ENCODE data around the gene KCNMB3.
"Not testable (repeated sequence)": the region's sequence is repeated elsewhere in the genome, so short reads cannot be mapped to it uniquely, and the experiment has no call there.

Gene KCNMB3

DNA sequence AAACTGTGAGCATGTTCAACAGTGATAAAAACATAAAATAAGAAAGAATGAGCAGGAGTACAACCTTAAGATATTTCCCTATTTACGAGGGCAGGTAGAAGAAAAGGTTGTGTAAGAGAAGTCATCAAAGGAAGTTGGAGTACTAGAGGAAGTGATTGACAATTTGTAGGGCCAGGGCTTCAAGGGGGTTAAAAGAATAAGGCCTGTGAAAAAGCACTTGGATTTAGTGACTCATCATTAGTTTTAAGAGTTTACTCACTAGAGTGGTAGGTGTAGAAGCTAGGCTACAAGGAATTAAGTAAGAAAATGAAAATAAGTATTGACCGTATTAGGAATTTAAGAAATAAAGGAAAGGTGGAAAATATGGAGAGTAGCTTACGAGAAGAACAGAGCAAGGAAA is 23.6 kb downstream of the KCNMB3 start:
- no peak for DNase-seq (ENCODE audit: low read depth)
- TF ChIP-seq, protein P1, sequence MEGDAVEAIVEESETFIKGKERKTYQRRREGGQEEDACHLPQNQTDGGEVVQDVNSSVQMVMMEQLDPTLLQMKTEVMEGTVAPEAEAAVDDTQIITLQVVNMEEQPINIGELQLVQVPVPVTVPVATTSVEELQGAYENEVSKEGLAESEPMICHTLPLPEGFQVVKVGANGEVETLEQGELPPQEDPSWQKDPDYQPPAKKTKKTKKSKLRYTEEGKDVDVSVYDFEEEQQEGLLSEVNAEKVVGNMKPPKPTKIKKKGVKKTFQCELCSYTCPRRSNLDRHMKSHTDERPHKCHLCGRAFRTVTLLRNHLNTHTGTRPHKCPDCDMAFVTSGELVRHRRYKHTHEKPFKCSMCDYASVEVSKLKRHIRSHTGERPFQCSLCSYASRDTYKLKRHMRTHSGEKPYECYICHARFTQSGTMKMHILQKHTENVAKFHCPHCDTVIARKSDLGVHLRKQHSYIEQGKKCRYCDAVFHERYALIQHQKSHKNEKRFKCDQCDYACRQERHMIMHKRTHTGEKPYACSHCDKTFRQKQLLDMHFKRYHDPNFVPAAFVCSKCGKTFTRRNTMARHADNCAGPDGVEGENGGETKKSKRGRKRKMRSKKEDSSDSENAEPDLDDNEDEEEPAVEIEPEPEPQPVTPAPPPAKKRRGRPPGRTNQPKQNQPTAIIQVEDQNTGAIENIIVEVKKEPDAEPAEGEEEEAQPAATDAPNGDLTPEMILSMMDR (conservative IDR thresholded peaks at IDR 0.05; ENCODE audit: low read length) = no peak

GRCh38 chr3:179224584-179224983 is 26.3 kb downstream of the KCNMB3 start:
- DNase-seq (ENCODE audit: low read depth) = no peak
- H3K4me3 ChIP-seq (ENCODE audit: low read length) = no peak overlapping the region
- TF ChIP-seq, protein P1 (conservative IDR thresholded peaks at IDR 0.05; ENCODE audit: low read length) = no peak

More for the DNA sequence above, 23.6 kb downstream of the KCNMB3 start:
- no peak overlapping the region for H3K4me3 ChIP-seq (ENCODE audit: low read length)

DNA sequence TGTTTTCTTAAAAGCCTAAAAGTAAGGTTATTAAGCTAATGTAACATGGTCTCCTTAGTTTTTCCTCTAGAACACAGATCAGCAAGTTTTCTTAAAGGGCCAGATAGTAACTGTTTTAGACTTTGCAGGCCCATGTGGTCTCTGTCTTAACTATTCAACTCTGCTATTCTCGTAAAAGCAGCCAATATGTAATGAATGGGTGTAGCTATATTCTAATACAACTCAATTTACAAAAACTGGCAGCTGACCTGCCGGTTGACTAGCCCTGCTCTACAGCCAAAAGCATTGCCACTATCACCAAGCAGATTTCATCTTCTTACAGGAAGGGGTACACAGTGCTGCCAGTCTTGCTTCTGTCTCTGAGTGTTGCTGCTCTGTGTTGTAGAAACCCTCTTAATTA is 27.4 kb downstream of the KCNMB3 start:
- DNase-seq (ENCODE audit: low read depth) = no peak
- TF ChIP-seq, protein P1 (conservative IDR thresholded peaks at IDR 0.05; ENCODE audit: low read length) = no peak
- no peak overlapping the region for H3K4me3 ChIP-seq (ENCODE audit: low read length)

GRCh38 chr3:179218213-179218612 is 32.7 kb downstream of the KCNMB3 start:
- not testable (repeated sequence) for DNase-seq (ENCODE audit: low read depth); H3K4me3 ChIP-seq (ENCODE audit: low read length)

DNA sequence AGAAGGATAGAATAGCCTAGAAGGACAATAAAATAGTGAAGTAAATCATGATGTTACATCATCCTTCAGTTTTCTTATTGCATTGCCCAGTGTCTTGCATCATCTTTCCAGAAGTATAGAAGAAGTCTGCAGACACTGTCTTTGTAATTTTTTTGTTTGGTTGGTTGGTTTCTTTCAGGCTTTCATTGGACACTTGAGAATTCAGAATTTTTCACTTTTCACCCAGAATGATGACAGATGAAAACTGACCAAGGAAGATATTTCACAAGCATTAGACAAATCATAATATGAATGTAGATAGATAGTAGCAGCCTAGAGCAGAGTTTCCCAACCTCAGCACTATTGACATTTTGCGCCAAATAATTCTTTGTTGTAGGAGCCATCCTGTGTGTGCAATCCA is 35.4 kb downstream of the KCNMB3 start:
- H3K4me3 ChIP-seq (ENCODE audit: low read length) = not testable (repeated sequence)
- peak; percentile 28 for DNase-seq (ENCODE audit: low read depth)

GRCh38 chr3:179200790-179201189 is 50.1 kb downstream of the KCNMB3 start:
- TF ChIP-seq, protein P1 (conservative IDR thresholded peaks at IDR 0.05; ENCODE audit: low read length) = no peak
- no peak overlapping the region for H3K4me3 ChIP-seq (ENCODE audit: low read length)
- DNase-seq (ENCODE audit: low read depth) = no peak

DNA sequence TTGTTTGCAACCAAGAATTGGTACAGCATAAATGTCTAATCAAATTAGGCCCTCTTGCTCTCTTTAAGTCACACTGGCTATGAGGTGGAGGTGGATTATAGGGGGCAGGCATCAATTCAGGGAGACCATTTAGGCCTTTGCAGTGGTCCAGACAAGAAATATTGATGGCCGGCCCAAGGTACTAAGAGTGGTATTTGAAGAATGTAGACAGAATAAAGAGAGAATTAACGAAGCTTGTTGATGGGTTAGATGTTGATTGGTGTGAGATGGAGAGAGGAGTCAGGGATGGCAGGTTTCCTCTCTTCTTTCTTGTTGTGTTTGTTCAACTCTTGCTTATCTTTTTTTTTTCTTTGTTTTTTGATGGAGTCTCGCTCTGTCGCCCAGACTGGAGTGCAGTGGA is 54.2 kb downstream of the KCNMB3 start:
- TF ChIP-seq, protein P1 (conservative IDR thresholded peaks at IDR 0.05; ENCODE audit: low read length) = no peak
- no peak overlapping the region for H3K4me3 ChIP-seq (ENCODE audit: low read length)
- no peak for DNase-seq (ENCODE audit: low read depth)

DNA sequence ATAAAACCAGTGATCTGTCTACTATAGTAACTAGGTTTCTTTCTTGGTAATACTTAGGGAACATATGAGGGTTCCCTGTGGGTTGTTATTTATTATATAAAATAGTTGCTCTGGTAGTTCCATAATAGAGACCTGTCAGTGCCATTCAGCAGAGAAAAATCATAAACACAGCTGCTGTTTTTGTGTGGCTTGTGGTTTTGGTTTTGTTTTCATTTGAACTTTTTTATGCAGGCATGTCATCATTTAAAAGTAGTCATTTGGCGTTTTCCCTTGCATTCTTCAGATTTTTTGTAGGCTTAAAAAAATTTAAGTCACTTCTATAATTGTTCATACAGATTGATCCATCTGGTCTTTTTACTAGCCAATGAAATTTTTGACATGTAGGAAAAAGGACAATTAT is 54.8 kb downstream of the KCNMB3 start:
- TF ChIP-seq, protein P1 (conservative IDR thresholded peaks at IDR 0.05; ENCODE audit: low read length) = no peak
- H3K4me3 ChIP-seq (ENCODE audit: low read length) = no peak overlapping the region
- DNase-seq (ENCODE audit: low read depth) = peak; percentile 83

All from AG10803 (cell line).